ENCODE results near the gene ARFIP1. TPM values are rescaled to one million over a fixed set of nuclear protein-coding genes. Genes with fewer than 3 reads are reported as not detected.
A peak's percentile ranks its signal among the peaks of the same experiment; 100 is the strongest.

The ARFIP1 gene
- total and polyA plus RNA-seq, 2 donors (not counting 1 experiment from before 2014, with no cell fraction given), result 11.1 to 23.5 TPM

DNA sequence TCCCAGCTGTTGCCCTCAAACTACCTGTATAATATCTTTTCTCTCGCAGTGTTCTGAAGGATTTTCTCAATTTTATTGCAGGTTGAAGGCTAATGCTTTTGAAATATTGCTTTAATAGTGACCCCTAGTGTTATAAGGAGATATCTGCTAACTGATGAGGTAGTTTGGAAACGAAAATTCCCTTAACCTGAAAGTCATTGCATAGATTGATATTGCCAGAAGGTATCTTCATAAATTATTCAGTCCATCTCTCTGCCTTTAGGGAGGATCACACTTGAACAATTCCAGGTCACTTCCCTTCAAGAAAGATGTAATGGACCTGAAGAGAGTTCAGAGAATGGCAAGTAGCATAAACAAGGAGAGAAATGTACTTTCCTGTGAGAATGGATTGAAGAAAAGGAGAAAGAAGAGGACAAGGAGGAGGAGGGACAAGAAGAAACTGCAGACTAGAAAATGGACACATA is 44.3 kb upstream of the ARFIP1 start:
- POLR2A ChIA-PET, result no interaction called here
- no peak overlapping the region for H3K4me3 Mint-ChIP-seq
- H3K4me1 ChIP-seq (ENCODE audit: control insufficient read depth in 2 of 2, insufficient read depth in 2 of 2, low read length in 2 of 2), result peaks cover 5 to 12% of the 10 kb centered on the region in 2 donors
- no peaks in the 10 kb centered on the region for H3K79me2 ChIP-seq (ENCODE audit: control insufficient read depth, insufficient read depth, low read length)
- no peak overlapping the region for H2AFZ ChIP-seq (ENCODE audit: insufficient read depth, low read depth, low read length, poor library complexity, severe bottlenecking)
- H3K27ac ChIP-seq (ENCODE audit: low read length in 2 of 2), result no peak overlapping the region
- H3K9me3 ChIP-seq (ENCODE audit: control extremely low read depth in 1 of 3, control insufficient read depth in 2 of 3, insufficient read depth in 1 of 3, low read length in 2 of 3), result no peaks in the 10 kb centered on the region
- H3K4me2 ChIP-seq (replicated peaks; ENCODE audit: low read depth, low read length, poor library complexity, severe bottlenecking), result no peak overlapping the region
- no peak overlapping the region for H3K27ac Mint-ChIP-seq
- ATAC-seq (ENCODE audit: low read depth) (peak; percentile 57), DNase-seq (peak; percentile 64)
- no peaks in the 10 kb centered on the region for H3K9me3 Mint-ChIP-seq (ENCODE audit: insufficient read depth)
- H4K20me1 ChIP-seq (ENCODE audit: control insufficient read depth, insufficient read depth, low read length, poor library complexity, severe bottlenecking), result no peaks in the 10 kb centered on the region
- no peak overlapping the region for H3K9ac ChIP-seq (ENCODE audit: low read length)
- H3K36me3 ChIP-seq (replicated peaks in 1 of 2; ENCODE audit: control extremely low read depth in 1 of 2, control insufficient read depth in 1 of 2, extremely low read depth in 1 of 2, insufficient read depth in 2 of 2, low read length in 1 of 2), result no peaks in the 10 kb centered on the region
- no peaks in the 10 kb centered on the region for H3K27me3 Mint-ChIP-seq
- no peak overlapping the region for H3K4me3 ChIP-seq (ENCODE audit: control extremely low read depth in 1 of 5, extremely low read depth in 1 of 5, insufficient read depth in 1 of 5, low read depth in 2 of 5, low read length in 4 of 5)
- no peaks in the 10 kb centered on the region for H3K27me3 ChIP-seq (replicated peaks in 1 of 4; ENCODE audit: control extremely low read depth in 1 of 4, control insufficient read depth in 3 of 4, insufficient read depth in 4 of 4, low read length in 3 of 4)
- intact Hi-C loops (cut with micrococcal nuclease), result loop anchor here (1.0 to 2.0 kb wide), 5 partner anchors 59 to 327 kb away; no protein-coding TSS in a partner anchor
- peaks cover 16% of the 10 kb centered on the region for H3K4me1 Mint-ChIP-seq
- TF ChIP-seq, protein P1, sequence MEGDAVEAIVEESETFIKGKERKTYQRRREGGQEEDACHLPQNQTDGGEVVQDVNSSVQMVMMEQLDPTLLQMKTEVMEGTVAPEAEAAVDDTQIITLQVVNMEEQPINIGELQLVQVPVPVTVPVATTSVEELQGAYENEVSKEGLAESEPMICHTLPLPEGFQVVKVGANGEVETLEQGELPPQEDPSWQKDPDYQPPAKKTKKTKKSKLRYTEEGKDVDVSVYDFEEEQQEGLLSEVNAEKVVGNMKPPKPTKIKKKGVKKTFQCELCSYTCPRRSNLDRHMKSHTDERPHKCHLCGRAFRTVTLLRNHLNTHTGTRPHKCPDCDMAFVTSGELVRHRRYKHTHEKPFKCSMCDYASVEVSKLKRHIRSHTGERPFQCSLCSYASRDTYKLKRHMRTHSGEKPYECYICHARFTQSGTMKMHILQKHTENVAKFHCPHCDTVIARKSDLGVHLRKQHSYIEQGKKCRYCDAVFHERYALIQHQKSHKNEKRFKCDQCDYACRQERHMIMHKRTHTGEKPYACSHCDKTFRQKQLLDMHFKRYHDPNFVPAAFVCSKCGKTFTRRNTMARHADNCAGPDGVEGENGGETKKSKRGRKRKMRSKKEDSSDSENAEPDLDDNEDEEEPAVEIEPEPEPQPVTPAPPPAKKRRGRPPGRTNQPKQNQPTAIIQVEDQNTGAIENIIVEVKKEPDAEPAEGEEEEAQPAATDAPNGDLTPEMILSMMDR (IDR thresholded peaks at IDR 0.05), result peak; percentile 80
- no peak for TF ChIP-seq EZH2 (IDR thresholded peaks at IDR 0.05; ENCODE audit: borderline replicate concordance, insufficient read depth, low read depth, low read length, poor library complexity, severe bottlenecking)
- no CpG with 5 or more reads among the region's 2 CpGs for WGBS (ENCODE audit: insufficient coverage)
- CTCF ChIA-PET, result interaction anchor here (0.8 to 13.6 kb wide), 37 partner anchors 12 to 510 kb away, joined by 3 to 217 read pairs (median 4); partner anchors contain the start of genes ARFIP1, TIGD4 and TMEM154

GRCh38 chr4:152735906-152736305 is 43.8 kb upstream of the ARFIP1 start:
- no peak overlapping the region for H3K9ac ChIP-seq (ENCODE audit: low read length)
- Mint-ChIP-seq H3K9me3 (ENCODE audit: insufficient read depth) (no peaks in the 10 kb centered on the region), H3K27me3 (no peaks in the 10 kb centered on the region), H3K27ac (no peak overlapping the region), H3K4me1 (peaks cover 16% of the 10 kb centered on the region), H3K4me3 (no peak overlapping the region)
- H3K36me3 ChIP-seq (replicated peaks in 1 of 2; ENCODE audit: control extremely low read depth in 1 of 2, control insufficient read depth in 1 of 2, extremely low read depth in 1 of 2, insufficient read depth in 2 of 2, low read length in 1 of 2), result no peaks in the 10 kb centered on the region
- intact Hi-C loops (cut with micrococcal nuclease), result loop anchor here (1.0 to 2.0 kb wide), 5 partner anchors 59 to 328 kb away; no protein-coding TSS in a partner anchor
- H3K4me1 ChIP-seq (ENCODE audit: control insufficient read depth in 2 of 2, insufficient read depth in 2 of 2, low read length in 2 of 2), result peaks cover 5 to 12% of the 10 kb centered on the region in 2 donors
- no peaks in the 10 kb centered on the region for H4K20me1 ChIP-seq (ENCODE audit: control insufficient read depth, insufficient read depth, low read length, poor library complexity, severe bottlenecking)
- no peak for ATAC-seq (ENCODE audit: low read depth)
- H3K4me3 ChIP-seq (ENCODE audit: control extremely low read depth in 1 of 5, extremely low read depth in 1 of 5, insufficient read depth in 1 of 5, low read depth in 2 of 5, low read length in 4 of 5), result no peak overlapping the region
- ChIA-PET CTCF (interaction anchor here (0.9 to 13.6 kb wide), 30 partner anchors 12 to 510 kb away, joined by 3 to 217 read pairs (median 4); partner anchors contain the start of genes ARFIP1, TIGD4 and TMEM154), POLR2A (no interaction called here)
- TF ChIP-seq, protein P1 (IDR thresholded peaks at IDR 0.05), result no peak
- no peak for TF ChIP-seq EZH2 (IDR thresholded peaks at IDR 0.05; ENCODE audit: borderline replicate concordance, insufficient read depth, low read depth, low read length, poor library complexity, severe bottlenecking)
- H3K79me2 ChIP-seq (ENCODE audit: control insufficient read depth, insufficient read depth, low read length), result no peaks in the 10 kb centered on the region
- H3K27me3 ChIP-seq (replicated peaks in 1 of 4; ENCODE audit: control extremely low read depth in 1 of 4, control insufficient read depth in 3 of 4, insufficient read depth in 4 of 4, low read length in 3 of 4), result no peaks in the 10 kb centered on the region
- H3K4me2 ChIP-seq (replicated peaks; ENCODE audit: low read depth, low read length, poor library complexity, severe bottlenecking), result no peak overlapping the region
- H3K9me3 ChIP-seq (ENCODE audit: control extremely low read depth in 1 of 3, control insufficient read depth in 2 of 3, insufficient read depth in 1 of 3, low read length in 2 of 3), result no peaks in the 10 kb centered on the region
- H2AFZ ChIP-seq (ENCODE audit: insufficient read depth, low read depth, low read length, poor library complexity, severe bottlenecking), result no peak overlapping the region
- H3K27ac ChIP-seq (ENCODE audit: low read length in 2 of 2), result no peak overlapping the region
- 90% methylated on average over 1 of the region's 3 CpGs for WGBS (ENCODE audit: insufficient coverage)
- no peak for DNase-seq
